Measurements from ENCODE around the gene FSIP1.

FSIP1 gene

GRCh38 chr15:39564972-39565665 lies 217.5 kb downstream of the FSIP1 start:
- Histone ChIP-seq H3K4me3 (ENCODE audit: low read length) (no peak overlapping the region), H3K27ac (ENCODE audit: low read length) (no peak overlapping the region), H3K36me3 (ENCODE audit: insufficient read depth, low read depth, low read length) (no peaks in the 10 kb centered on the region), H3K4me1 (ENCODE audit: insufficient read depth, low read length) (no peaks in the 10 kb centered on the region), H3K27me3 (ENCODE audit: insufficient read depth, low read length) (no peaks in the 10 kb centered on the region), H3K9me3 (ENCODE audit: insufficient read depth, low read depth, low read length) (no peaks in the 10 kb centered on the region), H3K9ac (ENCODE audit: low read depth, low read length) (no peak overlapping the region)

DNA sequence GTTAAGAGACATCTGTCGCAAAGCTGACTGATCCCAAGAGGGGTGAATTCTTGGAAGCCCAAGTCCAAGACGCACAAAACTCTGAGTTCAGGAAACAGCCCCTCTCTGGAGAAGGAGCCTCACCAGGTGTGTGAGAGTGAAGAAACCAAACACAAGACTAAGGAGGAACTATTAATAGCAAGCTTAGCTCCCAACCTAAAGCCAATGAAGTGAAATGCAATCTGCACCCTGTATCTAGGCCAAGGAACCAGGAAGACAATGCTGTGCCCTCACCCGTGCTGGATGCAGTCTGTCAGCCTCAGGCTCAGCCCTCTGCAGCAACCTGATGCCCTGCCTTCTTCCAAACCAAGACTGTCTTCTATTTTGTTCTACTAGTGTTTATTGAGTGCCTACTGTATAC lies 224.2 kb downstream of the FSIP1 start:
- no peak overlapping the region for H3K9ac ChIP-seq (ENCODE audit: low read depth, low read length)
- H3K4me3 ChIP-seq (ENCODE audit: low read length) = no peak overlapping the region

GRCh38 chr15:39556461-39556860 lies 226.2 kb downstream of the FSIP1 start:
- no peak overlapping the region for H3K27ac ChIP-seq (ENCODE audit: low read length)
- H3K9ac ChIP-seq (ENCODE audit: low read depth, low read length) = no peak overlapping the region
- no peak overlapping the region for H3K4me3 ChIP-seq (ENCODE audit: low read length)

More for the DNA sequence above, 224.2 kb downstream of the FSIP1 start:
- no peaks in the 10 kb centered on the region for H3K9me3 ChIP-seq (ENCODE audit: insufficient read depth, low read depth, low read length)
- no peak overlapping the region for H3K27ac ChIP-seq (ENCODE audit: low read length)
- H3K36me3 ChIP-seq (ENCODE audit: insufficient read depth, low read depth, low read length) = no peaks in the 10 kb centered on the region
- H3K27me3 ChIP-seq (ENCODE audit: insufficient read depth, low read length) = no peaks in the 10 kb centered on the region
- H3K4me1 ChIP-seq (ENCODE audit: insufficient read depth, low read length) = no peaks in the 10 kb centered on the region; the same call in 1 of the 2 replicates

GRCh38 chr15:39555885-39556284 lies 226.8 kb downstream of the FSIP1 start:
- no peaks in the 10 kb centered on the region; the same call in 1 of the 2 replicates for H3K4me1 ChIP-seq (ENCODE audit: insufficient read depth, low read length)
- H3K4me3 ChIP-seq (ENCODE audit: low read length) = no peak overlapping the region
- no peaks in the 10 kb centered on the region for H3K27me3 ChIP-seq (ENCODE audit: insufficient read depth, low read length)
- no peak overlapping the region for H3K27ac ChIP-seq (ENCODE audit: low read length)
- H3K9ac ChIP-seq (ENCODE audit: low read depth, low read length) = no peak overlapping the region
- H3K9me3 ChIP-seq (ENCODE audit: insufficient read depth, low read depth, low read length) = no peaks in the 10 kb centered on the region
- no peaks in the 10 kb centered on the region for H3K36me3 ChIP-seq (ENCODE audit: insufficient read depth, low read depth, low read length)

More at GRCh38 chr15:39556461-39556860, 226.2 kb downstream of the FSIP1 start:
- Histone ChIP-seq H3K4me1 (ENCODE audit: insufficient read depth, low read length) (no peaks in the 10 kb centered on the region; the same call in 1 of the 2 replicates), H3K27me3 (ENCODE audit: insufficient read depth, low read length) (no peaks in the 10 kb centered on the region), H3K9me3 (ENCODE audit: insufficient read depth, low read depth, low read length) (no peaks in the 10 kb centered on the region), H3K36me3 (ENCODE audit: insufficient read depth, low read depth, low read length) (no peaks in the 10 kb centered on the region)

DNA sequence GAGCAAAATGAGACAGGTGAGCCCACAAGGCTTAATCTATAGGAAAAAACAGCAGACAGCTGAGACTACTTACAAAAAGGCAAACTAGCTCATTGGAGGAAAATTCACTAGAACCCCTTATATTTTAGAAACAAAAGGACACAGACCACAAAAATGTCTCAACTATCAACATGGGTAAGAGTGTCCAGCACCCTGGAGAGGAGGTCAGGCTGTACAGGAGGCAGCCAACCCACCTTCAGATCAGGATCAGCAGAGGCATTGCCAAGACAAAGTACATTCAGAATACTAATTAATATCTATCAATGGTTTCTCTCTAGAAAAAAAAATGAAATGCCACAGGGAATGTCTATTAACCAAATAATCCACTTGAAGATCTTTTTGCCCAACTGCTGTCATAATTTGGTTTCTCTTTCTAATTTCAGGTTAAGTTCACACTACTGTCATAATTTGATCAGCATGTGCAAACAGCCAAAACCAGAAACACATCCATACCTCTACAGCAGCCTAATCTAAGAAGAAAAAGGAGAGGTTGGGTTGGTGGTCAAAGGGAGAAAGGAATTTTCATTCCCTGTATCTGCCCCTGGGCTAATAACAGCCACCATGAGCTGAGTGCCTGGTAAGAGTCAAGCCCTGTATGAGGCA lies 227.8 kb downstream of the FSIP1 start:
- no peak overlapping the region for H3K9ac ChIP-seq (ENCODE audit: low read depth, low read length)
- no peak overlapping the region for H3K4me3 ChIP-seq (ENCODE audit: low read length)
- H3K27me3 ChIP-seq (ENCODE audit: insufficient read depth, low read length) = no peaks in the 10 kb centered on the region
- H3K4me1 ChIP-seq (ENCODE audit: insufficient read depth, low read length) = no peaks in the 10 kb centered on the region; the same call in 1 of the 2 replicates
- H3K27ac ChIP-seq (ENCODE audit: low read length) = no peak overlapping the region
- no peaks in the 10 kb centered on the region for H3K36me3 ChIP-seq (ENCODE audit: insufficient read depth, low read depth, low read length)
- H3K9me3 ChIP-seq (ENCODE audit: insufficient read depth, low read depth, low read length) = no peaks in the 10 kb centered on the region

DNA sequence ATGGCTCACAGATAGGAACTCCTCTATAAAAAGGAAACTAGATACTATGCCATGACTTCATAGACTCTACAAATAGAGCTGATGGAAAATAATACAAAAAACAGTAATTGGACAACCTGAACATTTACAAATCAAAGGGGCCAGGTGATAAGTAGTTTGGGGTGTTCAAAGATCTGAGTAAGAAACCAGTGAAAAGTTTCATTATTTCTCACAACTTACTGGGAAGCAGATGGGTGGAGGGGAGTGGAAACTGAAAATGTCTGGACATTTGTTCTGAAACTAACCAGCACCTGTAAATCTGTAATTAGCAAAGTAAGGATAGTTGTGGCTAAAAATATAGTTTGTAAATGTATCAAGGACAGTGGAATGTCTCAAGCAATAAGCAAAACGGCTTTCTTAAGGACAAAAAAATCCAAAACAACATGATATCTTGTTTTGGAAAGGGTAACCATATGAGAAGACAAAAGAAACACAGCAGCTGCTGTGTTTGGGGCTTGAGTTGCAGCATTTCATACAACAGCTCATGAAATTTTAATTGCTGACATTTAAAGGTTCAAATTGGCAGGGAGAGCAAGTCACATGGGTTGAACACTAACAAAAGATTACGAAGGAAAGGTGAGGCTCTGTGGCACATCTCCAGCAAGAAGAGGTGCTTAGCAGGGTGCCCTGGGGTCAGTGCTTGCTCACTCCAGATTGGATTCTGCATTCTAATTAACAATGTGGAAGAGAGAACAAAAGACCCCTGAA lies 228.5 kb downstream of the FSIP1 start:
- Histone ChIP-seq H3K4me1 (ENCODE audit: insufficient read depth, low read length) (no peaks in the 10 kb centered on the region; the same call in 1 of the 2 replicates), H3K9ac (ENCODE audit: low read depth, low read length) (no peak overlapping the region), H3K27ac (ENCODE audit: low read length) (no peak overlapping the region), H3K36me3 (ENCODE audit: insufficient read depth, low read depth, low read length) (no peaks in the 10 kb centered on the region), H3K4me3 (ENCODE audit: low read length) (no peak overlapping the region), H3K9me3 (ENCODE audit: insufficient read depth, low read depth, low read length) (no peaks in the 10 kb centered on the region), H3K27me3 (ENCODE audit: insufficient read depth, low read length) (no peaks in the 10 kb centered on the region)

- Histone ChIP-seq H3K4me3 (ENCODE audit: low read length) (no peak overlapping the region), H3K9me3 (ENCODE audit: insufficient read depth, low read depth, low read length) (no peaks in the 10 kb centered on the region), H3K27me3 (ENCODE audit: insufficient read depth, low read length) (no peaks in the 10 kb centered on the region), H3K4me1 (ENCODE audit: insufficient read depth, low read length) (no peaks in the 10 kb centered on the region; the same call in 1 of the 2 replicates), H3K27ac (ENCODE audit: low read length) (no peak overlapping the region), H3K36me3 (ENCODE audit: insufficient read depth, low read depth, low read length) (no peaks in the 10 kb centered on the region), H3K9ac (ENCODE audit: low read depth, low read length) (no peak overlapping the region)
Observed at GRCh38 chr15:39552556-39552955, 230.1 kb downstream of the FSIP1 start.

- Histone ChIP-seq H3K4me1 (ENCODE audit: insufficient read depth, low read length) (no peaks in the 10 kb centered on the region; the same call in 1 of the 2 replicates), H3K27ac (ENCODE audit: low read length) (no peak overlapping the region), H3K27me3 (ENCODE audit: insufficient read depth, low read length) (no peaks in the 10 kb centered on the region), H3K9me3 (ENCODE audit: insufficient read depth, low read depth, low read length) (no peaks in the 10 kb centered on the region), H3K36me3 (ENCODE audit: insufficient read depth, low read depth, low read length) (no peaks in the 10 kb centered on the region), H3K4me3 (ENCODE audit: low read length) (no peak overlapping the region), H3K9ac (ENCODE audit: low read depth, low read length) (no peak overlapping the region)
Observed at GRCh38 chr15:39551476-39551875, 231.2 kb downstream of the FSIP1 start.
